Epidermal melanocyte (primary cell): ENCODE data around the gene EME2.

Source experiments
- DNase-seq: peaks from one replicate; pipeline ENCODE4 v3.0.0; 2011; ENCODE audit warnings: low spot score; ENCODE audit not compliant: insufficient read length

EME2 gene

DNA sequence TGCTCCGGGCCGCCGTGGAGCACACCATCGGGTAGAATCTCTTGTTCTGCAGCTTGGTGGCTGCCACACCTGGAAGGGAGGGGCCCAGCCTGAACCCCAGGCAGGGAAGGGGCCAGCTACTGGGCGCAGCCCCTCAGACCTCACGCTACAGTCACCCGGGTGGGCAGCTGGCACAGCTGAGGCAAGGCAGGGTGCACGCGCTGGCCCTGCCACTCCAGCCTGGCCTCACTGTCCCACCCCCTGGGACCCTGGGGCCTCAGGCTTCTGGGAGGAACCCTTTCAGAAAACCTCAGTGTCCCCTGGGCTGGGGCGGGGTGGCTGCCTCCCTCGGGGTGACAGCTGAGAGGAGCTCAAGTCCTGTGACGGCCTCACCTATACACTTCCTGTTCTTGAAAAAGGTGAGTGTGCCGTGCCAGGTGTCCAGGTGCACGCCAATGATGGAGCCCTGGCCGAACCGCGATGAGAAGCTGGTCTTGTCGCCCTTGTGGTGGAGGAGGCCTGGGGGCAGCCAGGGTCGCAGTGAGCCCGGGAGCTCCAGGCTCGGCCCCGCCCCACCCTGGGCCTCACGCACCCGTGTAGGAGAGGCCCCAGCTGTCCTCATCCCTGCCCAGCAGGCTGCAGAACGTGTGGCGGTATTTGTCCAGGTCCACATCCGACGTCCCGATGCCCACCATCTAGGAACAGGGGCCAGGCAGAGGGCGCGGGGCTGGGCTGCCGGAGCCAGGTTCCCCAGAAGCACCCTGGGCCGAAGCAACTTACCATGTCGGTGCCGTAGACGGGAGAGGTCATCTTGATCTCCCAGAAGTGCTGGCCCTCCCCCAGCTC, 5.0 kb downstream of the EME2 start:
- DNase-seq, result no peak

- no peak for DNase-seq
Measured at GRCh38 chr16:1778200-1779179, 5.9 kb downstream of the EME2 start.

- no peak for DNase-seq
Measured at GRCh38 chr16:1779234-1779701, 6.7 kb downstream of the EME2 start.

- no peak for DNase-seq
Measured at GRCh38 chr16:1779741-1780676, 7.4 kb downstream of the EME2 start.

GRCh38 chr16:1780677-1781072, 8.1 kb downstream of the EME2 start:
- DNase-seq, result no peak

GRCh38 chr16:1781254-1781653, 8.6 kb downstream of the EME2 start:
- DNase-seq, result no peak

GRCh38 chr16:1781758-1782407, 9.3 kb downstream of the EME2 start:
- no peak for DNase-seq

DNA sequence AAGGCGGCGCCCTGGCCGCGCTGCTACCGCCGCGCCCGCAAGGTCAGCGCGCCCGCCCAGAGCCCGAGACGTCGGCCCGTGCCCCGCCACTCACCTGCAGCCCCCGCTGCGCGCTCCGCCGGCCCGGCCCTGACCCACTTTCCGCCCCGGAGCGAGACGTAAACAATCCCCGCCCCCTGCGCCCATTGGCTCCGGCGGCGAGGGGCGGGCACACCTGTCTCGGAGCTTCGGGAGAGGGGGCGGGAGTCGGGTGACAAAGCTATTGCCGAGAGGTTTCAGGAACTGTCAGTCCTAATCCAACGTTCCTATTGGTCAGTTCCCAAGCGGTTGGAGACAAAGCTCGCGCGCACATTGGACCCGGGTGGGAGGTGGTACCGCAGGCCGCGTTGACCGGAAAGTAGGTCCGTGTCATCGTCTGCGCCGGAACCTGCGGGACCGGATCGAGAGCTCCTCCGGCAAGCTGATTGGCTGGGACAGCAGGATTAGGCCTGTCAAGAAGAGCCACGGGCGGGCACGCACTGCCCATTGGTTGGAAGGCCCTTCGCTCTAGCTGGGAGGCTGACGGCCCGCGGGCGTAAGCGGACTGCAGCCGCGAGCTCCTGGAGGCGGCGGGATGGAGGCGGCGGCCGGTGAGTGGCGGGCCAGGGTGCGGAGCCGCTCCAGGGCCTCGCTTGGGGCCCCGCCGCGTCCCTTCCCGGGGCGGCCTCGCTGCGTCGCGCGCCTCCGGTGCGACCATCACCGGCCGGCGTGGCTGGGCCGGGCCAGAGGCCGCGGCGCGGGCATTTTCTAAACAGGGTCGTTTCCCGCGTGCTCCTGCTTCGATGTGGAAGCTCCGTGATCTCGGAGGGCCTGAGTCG, 10.0 kb downstream of the EME2 start, which contains the start of the genes NUBP2 and SPSB3:
NUBP2 (plus strand) TSS at position 553 of the 857 bp plus-strand sequence; CDS start at position 614, 61 bp downstream.
SPSB3 (minus strand) TSS at position 164 of the 857 bp plus-strand sequence. CDS start 1,088 bp downstream, outside the sequence.
- peak; percentile 100 for DNase-seq

- DNase-seq, result no peak
Measured at GRCh38 chr16:1784977-1785845, 12.6 kb downstream of the EME2 start.

- no peak for DNase-seq
Measured at GRCh38 chr16:1785846-1786170, 13.2 kb downstream of the EME2 start.

- DNase-seq, result no peak
Measured at GRCh38 chr16:1786242-1787055, 13.8 kb downstream of the EME2 start.

DNA sequence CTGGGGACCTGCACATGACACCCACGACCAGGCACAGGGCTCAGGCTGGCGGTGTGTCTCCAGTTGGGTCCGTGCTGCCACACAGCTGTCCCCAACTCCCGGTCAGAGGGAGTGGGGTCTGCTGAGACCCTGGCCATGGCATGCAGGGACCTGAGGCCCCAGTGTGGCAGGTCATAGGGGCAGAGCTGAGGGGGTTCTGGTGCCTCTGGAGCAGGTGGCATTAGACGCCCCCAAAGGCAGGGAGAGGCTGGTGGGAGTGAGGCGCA, 14.4 kb downstream of the EME2 start:
- no peak for DNase-seq

DNA sequence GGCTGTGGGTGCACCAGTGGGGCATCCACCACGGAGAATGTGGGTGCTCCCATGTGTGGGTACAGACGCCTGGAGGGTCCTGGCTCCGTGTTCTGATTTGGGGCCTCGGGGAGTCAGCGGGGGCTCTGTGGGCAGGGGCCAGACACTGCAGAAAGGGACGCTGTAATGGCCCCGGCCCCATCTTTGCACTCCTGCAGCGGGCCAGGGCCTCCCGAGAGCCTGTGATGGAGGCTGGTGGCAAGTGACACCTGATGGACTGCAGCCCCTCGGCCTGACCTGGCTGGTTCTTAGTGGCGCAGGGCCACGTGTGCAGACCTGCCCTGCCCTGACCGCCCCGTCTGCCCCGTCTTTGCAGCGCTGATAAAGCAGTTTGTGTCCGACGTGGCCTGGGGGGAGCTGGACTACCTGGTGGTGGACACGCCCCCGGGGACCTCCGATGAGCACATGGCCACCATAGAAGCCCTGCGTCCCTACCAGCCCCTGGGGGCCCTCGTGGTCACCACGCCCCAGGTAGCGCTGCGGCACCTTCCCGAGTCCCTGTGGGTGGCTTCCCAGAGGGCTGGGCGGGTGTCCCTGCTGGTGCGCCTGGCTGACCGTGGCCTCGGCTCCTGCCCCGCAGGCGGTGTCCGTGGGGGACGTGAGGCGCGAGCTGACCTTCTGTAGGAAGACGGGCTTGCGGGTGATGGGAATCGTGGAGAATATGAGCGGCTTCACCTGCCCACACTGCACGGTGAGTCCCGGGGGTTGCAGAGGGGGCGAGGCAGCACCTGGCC, 14.9 kb downstream of the EME2 start:
- DNase-seq, result no peak

DNA sequence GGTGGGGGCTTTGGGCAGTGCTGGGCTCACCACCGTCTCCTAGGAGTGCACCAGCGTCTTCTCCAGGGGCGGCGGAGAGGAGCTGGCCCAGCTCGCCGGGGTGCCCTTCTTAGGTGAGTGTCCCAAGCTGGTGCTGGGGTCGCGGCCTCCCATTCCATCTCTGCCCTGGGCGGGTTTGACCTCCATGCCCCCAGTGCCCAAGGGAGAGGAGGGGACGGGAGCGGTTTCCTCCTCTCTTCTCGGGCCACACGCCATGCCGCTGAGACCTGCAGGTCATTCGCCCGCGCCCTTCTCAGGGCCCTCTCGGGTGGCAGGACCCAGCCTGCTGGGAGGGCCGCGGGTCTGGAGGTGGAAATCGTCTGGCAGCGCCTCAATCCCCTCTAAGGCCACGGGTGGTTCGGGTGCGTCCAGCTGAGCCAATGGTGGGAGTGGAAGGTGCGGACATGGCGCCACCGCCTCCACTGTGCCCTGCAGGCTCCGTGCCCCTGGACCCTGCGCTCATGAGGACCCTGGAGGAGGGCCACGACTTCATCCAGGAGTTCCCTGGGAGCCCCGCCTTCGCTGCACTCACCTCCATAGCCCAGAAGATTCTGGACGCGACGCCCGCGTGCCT, 15.6 kb downstream of the EME2 start:
- no peak for DNase-seq

DNA sequence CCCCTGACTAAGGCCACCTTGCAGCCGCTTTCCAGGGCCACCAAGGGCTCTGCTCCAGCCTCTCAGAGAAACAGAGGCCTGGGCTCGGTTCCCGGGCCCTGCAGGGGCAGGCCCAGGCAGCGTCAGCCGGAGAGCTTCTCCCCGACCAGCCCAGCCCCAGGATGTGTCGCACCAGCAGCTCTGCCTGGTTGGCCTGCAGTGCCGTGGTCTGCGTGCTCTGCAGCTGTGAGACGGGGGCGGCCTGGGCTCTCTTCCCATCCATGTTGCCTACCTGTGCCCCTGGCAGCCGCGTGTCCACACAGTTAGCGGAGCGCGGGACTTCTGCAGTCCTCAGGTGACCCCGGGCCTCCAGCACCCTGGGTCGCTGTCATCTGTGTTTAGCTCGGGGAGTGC, 16.1 kb downstream of the EME2 start:
- DNase-seq, result no peak

- DNase-seq, result no peak
Measured at GRCh38 chr16:1789643-1790045, 17.0 kb downstream of the EME2 start.

DNA sequence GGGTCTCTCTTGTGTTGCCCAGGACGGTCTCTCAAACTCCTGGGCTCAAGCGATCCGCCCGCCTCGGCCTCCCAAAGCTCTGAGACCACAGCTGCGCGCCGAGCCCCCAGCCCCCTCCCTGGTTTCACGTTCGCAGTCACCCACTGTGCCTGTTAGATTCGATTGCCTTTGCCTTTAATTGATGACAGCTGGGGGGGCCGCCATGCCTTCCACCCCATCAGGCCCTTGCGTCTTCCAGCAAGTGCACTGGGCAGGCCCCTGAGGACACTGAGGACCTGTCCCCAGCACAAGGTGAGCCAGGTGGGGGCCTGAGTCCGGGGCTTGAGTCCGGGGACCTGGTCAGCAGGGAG, 17.6 kb downstream of the EME2 start:
- DNase-seq, result no peak
